Thoracic aorta (tissue), 2 donors: ENCODE measurements around the gene DAB2IP. TPM values are rescaled to one million over a fixed set of nuclear protein-coding genes. Genes with fewer than 3 reads are reported as not detected.

ENCODE experiments used
- ATAC-seq: fragments of 150-250 bp; one replicate; pipeline ENCODE4 v1.8.0; 2017; ENCODE audit warnings: low read depth; ENCODE audit not compliant: insufficient number of reproducible peaks, low FRiP score
- DNase-seq: peaks from one replicate; pipeline ENCODE4 v3.0.0-alpha.2; 2020; ENCODE audit warnings: low spot score
- H3K27ac ChIP-seq, 2 donors: fragments of 200-600 bp; sonication (generic); 1 replicate in 1 of 2; 2 replicates in 1 of 2; pipeline ENCODE4 v1.5.1; 2016; ENCODE audit warnings: mild to moderate bottlenecking in 2 of 2, moderate library complexity in 2 of 2
- H3K27me3 ChIP-seq: fragments of 200-600 bp; sonication (generic); replicated peaks from 2 replicates; pipeline ENCODE4 v1.6.0; 2016; ENCODE audit warnings: mild to moderate bottlenecking; ENCODE audit not compliant: insufficient read depth
- H3K36me3 ChIP-seq: fragments of 200-600 bp; sonication (generic); one replicate; pipeline ENCODE4 v1.5.1; 2016
- H3K4me1 ChIP-seq, 2 donors: fragments of 200-600 bp; sonication (generic); 1 replicate in 1 of 2; 2 replicates in 1 of 2; pipeline versions ENCODE4 v1.5.1 to v1.6.0; 2016; ENCODE audit warnings: low read depth in 2 of 2, mild to moderate bottlenecking in 1 of 2; ENCODE audit not compliant: control insufficient read depth in 1 of 2
- H3K4me3 ChIP-seq: fragments of 200-600 bp; sonication (generic); 2 replicates; pipeline ENCODE4 v1.5.1; 2016; ENCODE audit warnings: mild to moderate bottlenecking
- H3K9me3 ChIP-seq: fragments of 200-600 bp; sonication (generic); 2 replicates; pipeline ENCODE4 v1.5.1; 2016
- CTCF ChIP-seq: fragments of 200-600 bp; sonication (generic); IDR thresholded peaks from one replicate; pipeline ENCODE4 v1.5.1; 2019; ENCODE audit warnings: antibody characterized with exemption
- total RNA-seq, 2 donors: library from RNA; depleted of rRNA; stranded (reverse); fragments of >200 nt; gene quantifications; one replicate each; pipeline versions ENCODE4 v1.1.0 to v1.2.3, GENCODE V29; 2016

The DAB2IP gene
- total RNA-seq, 2 donors from 2014 or later: 87.4 to 104 TPM

GRCh38 chr9:121706149-121706750, 54.8 kb downstream of the DAB2IP start:
- Histone ChIP-seq H3K27ac (no peak overlapping the region), H3K4me1 (peaks cover 0 to 25% of the 10 kb centered on the region in 2 donors), H3K4me3 (no peak overlapping the region), H3K27me3 (no peaks in the 10 kb centered on the region), H3K9me3 (no peaks in the 10 kb centered on the region), H3K36me3 (no peaks in the 10 kb centered on the region)
- DNase-seq (no peak), ATAC-seq (no peak)
- no peak for TF ChIP-seq CTCF

- H3K27ac ChIP-seq: no peak overlapping the region
- no peaks in the 10 kb centered on the region for H3K36me3 ChIP-seq
- TF ChIP-seq CTCF: no peak
- H3K4me3 ChIP-seq: no peak overlapping the region
- no peak for ATAC-seq
- no peaks in the 10 kb centered on the region for H3K9me3 ChIP-seq
- no peak for DNase-seq
- no peaks in the 10 kb centered on the region for H3K27me3 ChIP-seq
- peaks cover 0 to 21% of the 10 kb centered on the region in 2 donors for H3K4me1 ChIP-seq
These were observed 56.3 kb downstream of the DAB2IP start for GRCh38 chr9:121707477-121708424.

GRCh38 chr9:121708768-121709488, 57.5 kb downstream of the DAB2IP start:
- Histone ChIP-seq H3K4me1 (peaks cover 0 to 21% of the 10 kb centered on the region in 2 donors), H3K27me3 (no peaks in the 10 kb centered on the region), H3K27ac (no peak overlapping the region), H3K36me3 (no peaks in the 10 kb centered on the region), H3K9me3 (no peaks in the 10 kb centered on the region), H3K4me3 (no peak overlapping the region)
- TF ChIP-seq CTCF: no peak
- ATAC-seq (no peak), DNase-seq (no peak)

- Histone ChIP-seq H3K4me3 (no peak overlapping the region), H3K27me3 (no peaks in the 10 kb centered on the region), H3K36me3 (no peaks in the 10 kb centered on the region), H3K9me3 (no peaks in the 10 kb centered on the region), H3K4me1 (peaks cover 0 to 21% of the 10 kb centered on the region in 2 donors), H3K27ac (no peak overlapping the region)
- DNase-seq (no peak), ATAC-seq (no peak)
- no peak for TF ChIP-seq CTCF
These were observed 58.4 kb downstream of the DAB2IP start for GRCh38 chr9:121709798-121710197.

DNA sequence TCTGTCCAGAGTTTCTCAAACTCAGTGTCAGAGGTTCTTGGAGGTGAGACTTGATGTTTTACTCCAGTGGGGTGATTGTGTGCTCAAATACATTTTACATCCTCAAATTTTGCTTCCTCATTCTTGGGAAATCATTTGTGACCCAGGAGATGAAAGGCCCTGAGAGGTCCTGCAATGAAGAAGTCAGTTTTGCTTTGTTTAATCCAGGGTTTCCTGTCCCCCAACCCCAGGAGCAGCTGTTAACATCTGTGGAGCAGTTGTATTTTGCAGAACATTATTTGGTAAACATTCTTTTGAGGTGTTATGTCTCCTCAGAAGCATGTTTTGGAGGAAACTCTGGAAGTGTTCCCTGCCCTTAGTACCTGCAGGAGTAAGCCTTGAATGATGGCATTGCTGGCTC, 59.8 kb downstream of the DAB2IP start:
- H3K36me3 ChIP-seq: no peaks in the 10 kb centered on the region
- no peak overlapping the region for H3K4me3 ChIP-seq
- TF ChIP-seq CTCF: no peak
- ATAC-seq: no peak
- no peaks in the 10 kb centered on the region for H3K9me3 ChIP-seq
- no peak overlapping the region for H3K27ac ChIP-seq
- H3K4me1 ChIP-seq: peaks cover 0 to 21% of the 10 kb centered on the region in 2 donors
- DNase-seq: no peak
- H3K27me3 ChIP-seq: no peaks in the 10 kb centered on the region
